VCaP (cell line): ENCODE measurements around the gene FYN.
A peak's percentile ranks its signal among the peaks of the same experiment; 100 is the strongest.

Source experiments
- H3K27ac ChIP-seq: fragments of 450-650 bp; 2 replicates; pipeline ENCODE4 v1.5.1; 2017
- TF ChIP-seq, protein P1 (sequence below): fragments of 450-650 bp; conservative IDR thresholded peaks from 2 replicates; pipeline ENCODE4 v1.5.1; 2017; ENCODE audit warnings: mild to moderate bottlenecking, moderate library complexity

FYN gene

DNA sequence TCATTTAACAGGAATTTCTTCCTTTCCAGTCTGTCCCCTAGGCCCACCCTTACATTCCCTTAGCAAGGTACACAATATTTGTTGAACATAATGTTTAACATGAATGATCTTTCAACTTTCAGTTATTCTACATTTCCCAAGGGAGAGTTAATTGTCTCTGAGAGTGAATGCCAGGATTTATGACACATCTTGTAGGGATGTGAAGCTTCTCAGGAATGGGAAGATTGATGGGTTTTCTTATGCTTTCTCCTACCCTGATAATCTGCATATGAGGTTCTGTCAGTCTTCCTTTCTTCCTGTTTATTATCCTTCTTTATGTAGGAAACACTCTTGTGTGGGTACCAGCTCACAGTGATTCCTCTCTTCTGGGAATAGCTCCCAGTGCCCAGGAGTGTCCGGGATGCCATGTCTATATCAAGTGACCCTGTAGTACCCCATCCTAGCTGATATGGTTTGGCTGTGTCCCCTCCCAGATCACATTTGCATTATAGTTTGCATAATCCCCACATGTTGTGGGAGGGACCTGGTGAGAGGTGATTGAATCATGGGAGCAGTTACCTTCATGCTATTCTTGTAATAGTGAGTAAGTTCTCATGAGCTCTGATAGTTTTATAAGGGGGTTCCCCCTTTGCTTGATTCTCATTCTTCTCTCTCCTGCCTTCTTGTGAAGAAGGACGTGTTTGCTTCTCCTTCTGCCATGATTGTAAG is 7.1 kb upstream of the FYN start:
- TF ChIP-seq, protein P1, sequence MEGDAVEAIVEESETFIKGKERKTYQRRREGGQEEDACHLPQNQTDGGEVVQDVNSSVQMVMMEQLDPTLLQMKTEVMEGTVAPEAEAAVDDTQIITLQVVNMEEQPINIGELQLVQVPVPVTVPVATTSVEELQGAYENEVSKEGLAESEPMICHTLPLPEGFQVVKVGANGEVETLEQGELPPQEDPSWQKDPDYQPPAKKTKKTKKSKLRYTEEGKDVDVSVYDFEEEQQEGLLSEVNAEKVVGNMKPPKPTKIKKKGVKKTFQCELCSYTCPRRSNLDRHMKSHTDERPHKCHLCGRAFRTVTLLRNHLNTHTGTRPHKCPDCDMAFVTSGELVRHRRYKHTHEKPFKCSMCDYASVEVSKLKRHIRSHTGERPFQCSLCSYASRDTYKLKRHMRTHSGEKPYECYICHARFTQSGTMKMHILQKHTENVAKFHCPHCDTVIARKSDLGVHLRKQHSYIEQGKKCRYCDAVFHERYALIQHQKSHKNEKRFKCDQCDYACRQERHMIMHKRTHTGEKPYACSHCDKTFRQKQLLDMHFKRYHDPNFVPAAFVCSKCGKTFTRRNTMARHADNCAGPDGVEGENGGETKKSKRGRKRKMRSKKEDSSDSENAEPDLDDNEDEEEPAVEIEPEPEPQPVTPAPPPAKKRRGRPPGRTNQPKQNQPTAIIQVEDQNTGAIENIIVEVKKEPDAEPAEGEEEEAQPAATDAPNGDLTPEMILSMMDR, result no peak

DNA sequence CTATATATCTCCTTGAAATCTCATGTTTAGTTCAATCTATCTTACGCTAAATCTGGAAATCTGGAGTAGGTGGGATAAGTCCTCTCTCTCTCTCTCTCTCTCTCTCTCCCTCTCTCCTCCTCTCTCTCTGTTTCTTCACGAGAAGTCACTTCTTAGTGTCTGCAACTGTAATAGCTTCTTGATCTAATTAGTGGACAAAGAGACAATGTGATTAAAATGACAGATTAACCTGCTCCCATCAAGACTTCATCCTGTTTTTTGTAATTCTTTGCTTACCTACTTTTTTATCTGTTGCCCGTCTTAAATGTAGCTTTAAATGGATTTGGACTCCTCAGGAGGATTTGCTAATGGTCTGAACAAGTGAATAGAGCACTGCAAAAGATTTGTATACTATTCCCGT is 2.5 kb upstream of the FYN start:
- TF ChIP-seq, protein P1, result no peak
- no peak overlapping the region for H3K27ac ChIP-seq

More for the DNA sequence above, 7.1 kb upstream of the FYN start:
- no peak overlapping the region for H3K27ac ChIP-seq

DNA sequence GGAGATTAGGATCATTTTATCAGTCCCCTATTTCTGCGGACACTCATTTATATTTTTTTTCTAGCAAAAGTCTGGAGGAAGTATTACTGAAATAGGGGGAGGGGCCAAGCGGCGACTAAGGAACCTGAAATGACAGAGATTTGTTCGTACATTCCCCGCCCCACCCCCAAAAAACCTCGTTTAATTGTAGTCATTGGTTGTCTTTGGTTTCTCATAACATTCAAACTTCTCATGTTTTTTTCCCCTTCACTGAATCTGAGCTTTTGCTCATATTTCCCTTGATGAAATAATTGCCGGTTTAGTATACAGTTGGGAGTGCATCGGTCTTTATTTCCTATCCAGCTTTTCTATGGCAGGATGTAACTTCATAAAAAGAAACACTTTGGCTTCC is 768 bp upstream of the FYN start:
- TF ChIP-seq, protein P1, result no peak
- peak overlapping the region; percentile 74 for H3K27ac ChIP-seq

DNA sequence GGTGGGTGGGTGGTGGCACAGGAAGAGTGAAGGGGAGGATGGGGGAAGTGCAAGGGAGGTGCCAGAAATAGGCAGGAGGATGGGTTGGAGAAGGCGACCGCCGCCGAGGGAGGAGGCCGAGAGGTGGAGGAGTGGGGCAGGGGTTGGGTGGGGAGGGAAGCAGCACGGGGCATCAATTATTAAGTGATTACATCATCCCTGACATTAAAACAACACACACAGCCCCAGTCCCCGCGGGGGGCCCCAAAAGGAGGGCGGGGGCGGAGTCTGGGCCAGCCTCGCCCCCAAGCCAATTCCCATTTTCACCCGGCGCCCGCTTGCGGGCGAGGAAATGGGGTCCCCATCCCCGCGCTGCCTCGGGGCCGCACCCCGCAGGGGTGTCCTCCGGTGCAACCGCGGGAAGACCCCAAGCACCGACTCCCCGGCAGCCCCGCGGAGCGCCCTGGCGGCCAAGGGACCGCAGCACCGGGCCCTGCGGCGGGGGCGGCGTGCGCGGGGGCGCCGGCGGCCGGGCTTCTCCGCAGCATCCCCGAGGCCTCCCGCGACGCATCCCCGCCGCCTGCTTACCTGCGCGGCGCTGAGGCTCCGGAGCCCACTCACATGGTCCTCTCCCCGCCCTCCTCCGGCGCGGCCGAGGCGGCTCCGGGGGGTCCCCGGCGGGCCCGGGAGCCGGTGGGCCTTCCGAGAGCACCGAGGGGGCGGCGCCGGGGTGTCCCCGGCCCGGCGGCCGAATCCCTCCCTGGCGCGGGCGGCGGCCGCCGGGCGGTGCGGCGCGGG is 663 bp downstream of the FYN start:
- peak overlapping the region; percentile 74 for H3K27ac ChIP-seq
- TF ChIP-seq, protein P1, result no peak

DNA sequence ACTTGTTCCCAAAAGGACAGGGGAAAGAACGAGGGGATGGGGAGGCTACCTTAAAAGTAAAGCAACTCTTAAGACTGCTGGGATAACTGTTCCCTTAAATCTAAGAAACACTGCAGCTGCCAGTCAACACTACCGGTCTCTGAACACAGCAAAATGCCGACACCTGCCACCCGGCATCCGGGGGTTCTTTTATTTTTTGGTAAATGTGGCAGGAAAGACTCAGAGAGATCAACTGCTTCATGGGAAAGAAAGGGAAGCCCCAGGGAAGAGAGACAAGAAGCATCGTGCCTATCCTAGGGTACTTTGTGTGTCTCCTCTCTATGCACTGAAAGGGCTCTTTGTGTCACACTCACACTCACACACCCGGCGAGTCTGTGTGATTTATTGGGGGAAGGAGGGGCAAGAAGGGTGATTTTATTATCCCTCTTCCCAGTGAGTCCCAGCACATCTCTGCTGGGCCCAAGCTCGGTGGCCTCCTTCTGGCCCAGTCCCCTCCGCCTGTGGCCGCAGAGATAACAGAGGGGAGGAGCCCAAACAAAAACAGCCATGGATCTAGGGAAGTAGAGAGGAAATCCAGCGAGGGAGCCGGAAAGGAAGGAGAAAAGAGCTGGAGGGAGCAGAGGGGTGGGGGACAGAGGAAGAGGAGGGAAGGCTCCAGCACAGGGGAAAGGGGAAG is 1.4 kb downstream of the FYN start:
- TF ChIP-seq, protein P1, result no peak
- peak overlapping the region; percentile 74 for H3K27ac ChIP-seq

DNA sequence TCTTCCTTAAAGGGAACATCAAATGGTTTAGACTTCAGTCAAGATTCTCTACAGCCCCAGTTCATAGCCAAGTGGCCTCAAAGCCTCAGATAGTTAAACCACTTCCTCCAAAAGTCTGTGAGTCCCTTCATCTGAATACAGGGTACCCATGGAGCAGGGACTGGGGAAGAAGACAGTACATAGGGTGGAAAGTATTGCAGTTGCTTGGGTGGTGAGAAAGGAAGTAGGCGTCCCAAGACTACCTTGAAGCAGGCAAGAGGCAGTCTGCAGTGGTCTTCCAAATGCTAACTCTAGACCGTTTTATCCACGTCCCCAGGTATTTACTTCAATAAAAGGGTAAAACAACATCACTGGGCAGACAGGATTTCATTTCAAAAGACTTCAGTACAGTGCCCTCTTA is 2.0 kb downstream of the FYN start:
- H3K27ac ChIP-seq, result no peak overlapping the region
- TF ChIP-seq, protein P1, result no peak

DNA sequence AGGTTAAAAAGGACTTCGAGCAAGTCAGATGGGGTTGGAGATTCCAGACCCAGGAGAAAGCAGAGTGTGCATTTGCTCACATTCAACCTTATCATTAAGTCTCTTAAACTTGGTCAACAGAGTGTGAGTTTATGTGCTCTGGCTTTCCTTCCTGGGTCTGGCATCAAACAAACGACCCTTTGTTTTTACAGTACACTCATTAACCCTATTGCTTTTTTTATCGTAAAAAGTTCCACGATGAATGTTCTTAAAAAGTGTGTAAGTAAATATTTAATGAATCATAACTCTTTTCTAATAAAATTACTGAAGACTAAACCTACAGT is 2.5 kb downstream of the FYN start:
- TF ChIP-seq, protein P1, result no peak
- H3K27ac ChIP-seq, result no peak overlapping the region
